IMR-90 (cell line): ENCODE results near the gene CCDC63. TPM values are rescaled to one million over a fixed set of nuclear protein-coding genes. Genes with fewer than 3 reads are reported as not detected.

Source experiments
- ATAC-seq: fragments of 200-7000 bp; cut with Tn5 transposase; 2 replicates; pipeline ENCODE4 v1.9.1; 2020; ENCODE audit warnings: low read depth, mild to moderate bottlenecking, moderate library complexity
- BruUV-seq: library from RNA; stranded (reverse); fragments of 400-500 nt; replicated peaks from 2 replicates; lab custom pipeline; 2021; lab: Mats Ljungman, UMichigan
- CTCF ChIA-PET: fragments of 300-600 bp; formaldehyde crosslinking; extraction: SDS; loops from one replicate; lab custom pipeline; 2021; ENCODE audit warnings: antibody characterized with exemption; lab: Yijun Ruan, JAX
- POLR2A ChIA-PET: fragments of 300-600 bp; sonication (Branson Sonifier 250); formaldehyde crosslinking; loops from one replicate; lab custom pipeline; 2022; ENCODE audit warnings: antibody characterized with exemption; ENCODE audit not compliant: unreplicated experiment; lab: Charles Lee
- DNase-seq: peaks from one replicate; pipeline ENCODE4 v3.0.0; 2013
- H2AFZ ChIP-seq: replicated peaks from 2 replicates; pipeline ENCODE3; 2013; ENCODE audit warnings: low read length, mild to moderate bottlenecking; ENCODE audit not compliant: poor library complexity
- H2AK5ac ChIP-seq: 2 replicates; pipeline ENCODE4 v1.6.1; 2013; ENCODE audit warnings: low read depth, low read length, inconsistent platforms
- H2AK9ac ChIP-seq: replicated peaks from 2 replicates; pipeline ENCODE3; 2013; ENCODE audit warnings: mild to moderate bottlenecking, low read depth, low read length, moderate library complexity; ENCODE audit not compliant: poor library complexity
- H2BK120ac ChIP-seq: 2 replicates; pipeline ENCODE4 v1.6.1; 2013; ENCODE audit warnings: low read depth, low read length, inconsistent platforms
- H2BK15ac ChIP-seq: 3 replicates; pipeline ENCODE4 v1.6.1; 2013; ENCODE audit warnings: low read depth, low read length, inconsistent platforms
- H2BK20ac ChIP-seq: 2 replicates; pipeline ENCODE4 v1.6.1; 2013; ENCODE audit warnings: low read depth, mild to moderate bottlenecking, inconsistent platforms, low read length, moderate library complexity
- H2BK5ac ChIP-seq: 2 replicates; pipeline ENCODE4 v1.6.1; 2013; ENCODE audit warnings: mild to moderate bottlenecking, low read depth, low read length, inconsistent platforms; ENCODE audit not compliant: poor library complexity, severe bottlenecking
- H3K14ac ChIP-seq: replicated peaks from 2 replicates; pipeline ENCODE4 v1.6.1; 2013; ENCODE audit warnings: low read depth, low read length, inconsistent platforms
- H3K18ac ChIP-seq: 2 replicates; pipeline ENCODE4 v1.6.1; 2013; ENCODE audit warnings: low read depth, low read length, control low read depth
- H3K23ac ChIP-seq: 2 replicates; pipeline ENCODE4 v1.6.1; 2013; ENCODE audit warnings: low read depth, low read length, inconsistent platforms
- H3K27ac ChIP-seq: 2 replicates; pipeline ENCODE4 v1.5.1; 2013; ENCODE audit warnings: mild to moderate bottlenecking, control low read depth, low read length; ENCODE audit not compliant: insufficient read depth
- H3K27me3 ChIP-seq: 2 replicates; pipeline ENCODE4 v1.6.1; 2013; ENCODE audit warnings: low read length; ENCODE audit not compliant: control insufficient read depth, insufficient read depth
- H3K36me3 ChIP-seq: 2 replicates; pipeline ENCODE4 v1.6.1; 2013; ENCODE audit warnings: low read length, mixed read lengths; ENCODE audit not compliant: control insufficient read depth, insufficient read depth
- H3K4ac ChIP-seq: 2 replicates; pipeline ENCODE4 v1.6.1; 2013; ENCODE audit warnings: low read depth, low read length, inconsistent platforms
- H3K4me1 ChIP-seq: 2 replicates; pipeline ENCODE4 v1.6.1; 2013; ENCODE audit warnings: low read length, mixed read lengths; ENCODE audit not compliant: control insufficient read depth, insufficient read depth
- H3K4me2 ChIP-seq: 2 replicates; pipeline ENCODE4 v1.6.1; 2013; ENCODE audit warnings: low read depth, mild to moderate bottlenecking, control low read depth, low read length, moderate library complexity
- H3K4me3 ChIP-seq: 2 replicates; pipeline ENCODE4 v1.5.1; 2013; ENCODE audit warnings: low read depth, mild to moderate bottlenecking, control low read depth, low read length, moderate library complexity; ENCODE audit not compliant: insufficient read depth
- H3K56ac ChIP-seq: 2 replicates; pipeline ENCODE4 v1.6.1; 2013; ENCODE audit warnings: low read length, inconsistent platforms; ENCODE audit not compliant: insufficient read depth; ENCODE audit errors: extremely low read depth
- H3K79me1 ChIP-seq, 2 experiments: 2 replicates each; pipeline ENCODE4 v1.6.1; 2013; ENCODE audit warnings: low read length in 2 of 2, inconsistent platforms in 1 of 2, low read depth in 1 of 2
- H3K9ac ChIP-seq: 2 replicates; pipeline ENCODE4 v1.6.1; 2013; ENCODE audit warnings: low read depth, low read length, control low read depth
- H3K9me1 ChIP-seq: 2 replicates; pipeline ENCODE4 v1.6.1; 2013; ENCODE audit warnings: low read length, inconsistent platforms; ENCODE audit not compliant: insufficient read depth
- H3K9me3 ChIP-seq: 2 replicates; pipeline ENCODE4 v1.6.1; 2013; ENCODE audit warnings: low read length; ENCODE audit not compliant: control insufficient read depth, insufficient read depth
- H4K20me1 ChIP-seq: 2 replicates; pipeline ENCODE4 v1.6.1; 2013; ENCODE audit warnings: low read length, inconsistent platforms; ENCODE audit not compliant: insufficient read depth
- H4K5ac ChIP-seq: 2 replicates; pipeline ENCODE4 v1.6.1; 2013; ENCODE audit warnings: mild to moderate bottlenecking, low read depth, low read length, control low read depth
- H4K8ac ChIP-seq, 2 experiments: 2 replicates each; pipeline ENCODE4 v1.6.1; 2013; ENCODE audit warnings: low read depth in 2 of 2, low read length in 2 of 2, control low read depth in 1 of 2, inconsistent platforms in 1 of 2
- H4K91ac ChIP-seq: 2 replicates; pipeline ENCODE4 v1.6.1; 2013; ENCODE audit warnings: low read depth, low read length, inconsistent platforms; ENCODE audit not compliant: insufficient read depth
- BHLHE40 ChIP-seq: fragments of 150-350 bp; IDR thresholded peaks from 2 replicates; pipeline ENCODE4 v1.6.1; 2016; ENCODE audit warnings: mild to moderate bottlenecking, low read depth, low read length
- CEBPB ChIP-seq: IDR thresholded peaks from 2 replicates; pipeline ENCODE4 v1.6.1; 2012; ENCODE audit warnings: low read depth, low read length, improper control_type of control experiment
- CHD1 ChIP-seq: IDR thresholded peaks from 2 replicates; pipeline ENCODE4 v1.6.1; 2012; ENCODE audit warnings: low read depth, low read length, improper control_type of control experiment
- FOS ChIP-seq: fragments of 150-350 bp; IDR thresholded peaks from 2 replicates; pipeline ENCODE4 v1.6.1; 2016; ENCODE audit warnings: low read depth, low read length
- MAFK ChIP-seq: IDR thresholded peaks from 2 replicates; pipeline ENCODE4 v1.6.1; 2012; ENCODE audit warnings: low read depth, low read length, improper control_type of control experiment
- MXI1 ChIP-seq: IDR thresholded peaks from 2 replicates; pipeline ENCODE4 v1.6.1; 2012; ENCODE audit warnings: low read depth, mild to moderate bottlenecking, low read length, moderate library complexity, borderline replicate concordance
- NFE2L2 ChIP-seq: fragments of 150-350 bp; IDR thresholded peaks from 2 replicates; pipeline ENCODE4 v1.6.1; 2016; ENCODE audit warnings: low read depth, mild to moderate bottlenecking, low read length
- RFX5 ChIP-seq: IDR thresholded peaks from 2 replicates; pipeline ENCODE4 v1.8.0; 2012; ENCODE audit warnings: low read depth, mild to moderate bottlenecking, low read length, moderate library complexity
- USF2 ChIP-seq: fragments of 150-350 bp; IDR thresholded peaks from 2 replicates; pipeline ENCODE4 v1.6.1; 2017; ENCODE audit warnings: mild to moderate bottlenecking, antibody characterized with exemption, low read length, low read depth
- WGBS, 2 experiments: methylation state at CpG; one replicate each; pipeline versions ENCODE4 v1.1.5 to v1.1.7; 2013; ENCODE audit warnings: missing lambda C conversion rate in 2 of 2; ENCODE audit not compliant: insufficient read length in 1 of 2; ENCODE audit errors: extremely low coverage in 2 of 2; 5-methylcytosine and 5-hydroxymethylcytosine counted together
- dilution Hi-C: fragments of 300-500 bp; cut with HindIII; formaldehyde crosslinking; loops from one replicate; pipeline ENCODE4 v1.14.3; 2018; ENCODE audit warnings: low sequenced_read_pairs; ENCODE audit not compliant: unreplicated experiment
- in situ Hi-C: fragments of 300-500 bp; cut with MboI; formaldehyde crosslinking; loops from 3 replicates; pipeline ENCODE4 v1.14.3; 2019; ENCODE audit warnings: low sequenced_read_pairs, inconsistent platforms, mixed read lengths
- intact Hi-C: fragments of 100-400 bp; cut with micrococcal nuclease; formaldehyde crosslinking; loops from 2 replicates; pipeline ENCODE4 v1.10.0; 2022
- polyA plus RNA-seq, 3 experiments: library from polyadenylated mRNA; depleted of rRNA; stranded (reverse); fragments of >200 nt; gene quantifications; 2 replicates each; pipeline ENCODE4 v1.2.3, GENCODE V29; 2012; ENCODE audit warnings: low replicate concordance in 1 of 3
- total RNA-seq: library from RNA; depleted of rRNA; stranded (reverse); fragments of >200 nt; gene quantifications from 2 replicates; pipeline ENCODE4 v1.2.3, GENCODE V29; 2012

Gene CCDC63
- total and polyA plus RNA-seq, 2 of the 4 experiments (the other 2 are of a cell fraction) = not detected

- no peak overlapping the region for H3K4me2 ChIP-seq
- H3K27me3 ChIP-seq = peaks cover 9% of the 10 kb centered on the region
- H3K9me1 ChIP-seq = no peaks in the 10 kb centered on the region
- no peak overlapping the region for H2AK9ac ChIP-seq
- DNase-seq (no peak), ATAC-seq (no peak)
- H3K23ac ChIP-seq = no peak overlapping the region
- no peaks in the 10 kb centered on the region for H3K4me1 ChIP-seq
- H3K4me3 ChIP-seq = no peak overlapping the region
- H2AK5ac ChIP-seq = no peak overlapping the region
- dilution Hi-C loops (no loop called here), in situ Hi-C loops (no loop called here), intact Hi-C loops (no loop called here)
- no peak overlapping the region for H3K9ac ChIP-seq
- no peaks in the 10 kb centered on the region for H3K79me1 ChIP-seq
- WGBS, 2 experiments = 65% methylated on average over 9 of the region's 10 CpGs; no CpG with 5 or more reads in 1 of the 2 experiments
- H2AFZ ChIP-seq = no peak overlapping the region
- no peak overlapping the region for H2BK120ac ChIP-seq
- no peak overlapping the region for H2BK15ac ChIP-seq
- no peaks in the 10 kb centered on the region for H4K20me1 ChIP-seq
- no peak overlapping the region for H3K14ac ChIP-seq
- CTCF ChIA-PET = interaction anchor here (0.6 to 0.7 kb wide), 2 partner anchors 64 to 1805 kb away, joined by 3 to 5 read pairs; no protein-coding TSS in a partner anchor
- no peak overlapping the region for H3K27ac ChIP-seq
- H3K9me3 ChIP-seq = no peaks in the 10 kb centered on the region
- no peak overlapping the region for H4K5ac ChIP-seq
- H2BK20ac ChIP-seq = no peak overlapping the region
- H3K18ac ChIP-seq = no peak overlapping the region
- TF ChIP-seq MAFK = no peak
- no peak for TF ChIP-seq NFE2L2
- TF ChIP-seq FOS = no peak
- no peak for TF ChIP-seq RFX5
- TF ChIP-seq CEBPB = no peak
- TF ChIP-seq BHLHE40 = no peak
- no peak for TF ChIP-seq USF2
- no peak for TF ChIP-seq MXI1
- no peak for TF ChIP-seq CHD1
- H3K36me3 ChIP-seq = no peaks in the 10 kb centered on the region
- H4K91ac ChIP-seq = no peak overlapping the region
- H3K56ac ChIP-seq = no peak overlapping the region
- POLR2A ChIA-PET = no interaction called here
- no peak overlapping the region for H2BK5ac ChIP-seq
- H3K4ac ChIP-seq = no peak overlapping the region
- no peak overlapping the region for H4K8ac ChIP-seq
- BruUV-seq = no TSS peak
Observed at GRCh38 chr12:110829308-110829707, 17.5 kb upstream of the CCDC63 start.
